ENCODE data around the gene ZBED5. TPM values are rescaled to one million over a fixed set of nuclear protein-coding genes. Genes with fewer than 3 reads are reported as not detected.

ZBED5 gene
- total RNA-seq, 1 donor from 2014 or later = 7.8 TPM

DNA sequence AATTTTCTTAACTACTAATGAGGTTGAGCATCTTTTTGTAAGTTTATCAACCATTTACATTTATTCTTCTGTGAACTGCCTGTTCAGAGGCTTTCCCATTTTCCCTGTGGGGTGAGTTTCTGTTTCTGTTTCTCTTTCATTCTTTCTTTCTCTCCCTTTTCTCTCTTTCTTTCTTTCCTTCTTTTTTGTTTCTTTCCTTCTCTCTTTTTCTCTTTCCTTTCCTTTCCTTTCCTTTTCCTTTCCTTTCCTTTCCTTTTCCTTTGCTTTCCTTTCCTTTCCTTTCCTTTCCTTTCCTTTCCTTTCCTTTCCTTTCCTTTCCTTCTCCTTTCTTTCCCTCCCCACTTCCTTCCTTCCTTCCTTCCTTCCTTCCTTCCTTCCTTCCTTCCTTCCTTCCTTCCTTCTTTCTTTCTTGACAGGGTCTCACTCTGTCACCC lies 8.0 kb upstream of the ZBED5 start:
- intact Hi-C loops (cut with DNase I) = no loop called here
- DNase-seq (ENCODE audit: low spot score in 2 of 2) = no peak
- Histone ChIP-seq H3K27ac (peak overlapping the region; percentile 97 to 99), H3K36me3 (no peaks in the 10 kb centered on the region), H3K4me1 (peaks cover 14 to 33% of the 10 kb centered on the region in 2 donors), H3K4me3 (no peak overlapping the region), H3K9me3 (no peaks in the 10 kb centered on the region), H3K27me3 (no peaks in the 10 kb centered on the region)
- TF ChIP-seq, protein P1, sequence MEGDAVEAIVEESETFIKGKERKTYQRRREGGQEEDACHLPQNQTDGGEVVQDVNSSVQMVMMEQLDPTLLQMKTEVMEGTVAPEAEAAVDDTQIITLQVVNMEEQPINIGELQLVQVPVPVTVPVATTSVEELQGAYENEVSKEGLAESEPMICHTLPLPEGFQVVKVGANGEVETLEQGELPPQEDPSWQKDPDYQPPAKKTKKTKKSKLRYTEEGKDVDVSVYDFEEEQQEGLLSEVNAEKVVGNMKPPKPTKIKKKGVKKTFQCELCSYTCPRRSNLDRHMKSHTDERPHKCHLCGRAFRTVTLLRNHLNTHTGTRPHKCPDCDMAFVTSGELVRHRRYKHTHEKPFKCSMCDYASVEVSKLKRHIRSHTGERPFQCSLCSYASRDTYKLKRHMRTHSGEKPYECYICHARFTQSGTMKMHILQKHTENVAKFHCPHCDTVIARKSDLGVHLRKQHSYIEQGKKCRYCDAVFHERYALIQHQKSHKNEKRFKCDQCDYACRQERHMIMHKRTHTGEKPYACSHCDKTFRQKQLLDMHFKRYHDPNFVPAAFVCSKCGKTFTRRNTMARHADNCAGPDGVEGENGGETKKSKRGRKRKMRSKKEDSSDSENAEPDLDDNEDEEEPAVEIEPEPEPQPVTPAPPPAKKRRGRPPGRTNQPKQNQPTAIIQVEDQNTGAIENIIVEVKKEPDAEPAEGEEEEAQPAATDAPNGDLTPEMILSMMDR (IDR thresholded peaks at IDR 0.05) = no peak

DNA sequence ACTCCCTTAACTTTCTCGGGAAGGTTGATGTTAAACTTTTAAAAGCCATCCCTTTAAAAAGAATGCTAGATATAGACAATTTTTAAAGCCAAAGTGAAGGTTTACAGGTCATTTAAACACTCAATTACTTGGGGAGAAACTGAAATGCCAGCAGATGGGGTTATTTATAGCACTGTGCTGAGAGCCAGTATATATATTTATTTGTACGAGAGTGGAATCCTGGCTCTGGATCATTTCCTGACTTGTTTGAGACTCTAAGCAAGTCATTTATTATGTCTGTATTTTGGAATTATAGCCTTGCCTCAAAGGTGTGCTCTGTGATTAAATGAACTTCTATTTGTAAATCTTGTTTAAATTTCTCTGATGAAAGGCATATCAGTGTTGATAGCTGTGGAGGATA lies 6.8 kb upstream of the ZBED5 start:
- TF ChIP-seq, protein P1 (IDR thresholded peaks at IDR 0.05) = no peak
- no peaks in the 10 kb centered on the region for H3K9me3 ChIP-seq
- H3K4me1 ChIP-seq = peaks cover 14 to 36% of the 10 kb centered on the region in 2 donors
- H3K27me3 ChIP-seq = no peaks in the 10 kb centered on the region
- peak overlapping the region; percentile 97 to 99 for H3K27ac ChIP-seq
- DNase-seq (ENCODE audit: low spot score in 2 of 2) = no peak
- no peak overlapping the region for H3K4me3 ChIP-seq
- no peaks in the 10 kb centered on the region for H3K36me3 ChIP-seq
- intact Hi-C loops (cut with DNase I) = no loop called here

DNA sequence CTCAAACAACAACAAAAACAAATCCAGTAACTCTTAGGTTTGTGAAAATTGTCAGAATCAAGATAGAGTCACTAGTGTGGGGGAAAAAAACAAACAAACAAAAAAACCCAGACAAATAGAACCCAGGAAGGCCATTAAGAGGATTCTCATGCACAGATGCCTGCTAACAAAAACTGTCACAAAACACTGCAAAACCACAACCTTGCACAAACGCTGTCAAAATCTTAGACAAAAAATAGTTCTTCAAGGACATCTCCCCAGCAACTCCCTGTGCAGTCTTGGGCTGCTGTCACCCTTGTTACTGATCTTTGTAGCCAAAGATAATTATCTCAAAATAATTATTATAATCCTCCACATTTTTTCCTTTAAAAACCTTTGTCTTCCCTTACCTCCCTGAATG lies 4.6 kb upstream of the ZBED5 start:
- no peak for DNase-seq (ENCODE audit: low spot score in 2 of 2)
- TF ChIP-seq, protein P1 (IDR thresholded peaks at IDR 0.05) = no peak
- Histone ChIP-seq H3K4me3 (no peak overlapping the region), H3K4me1 (peaks cover 11 to 35% of the 10 kb centered on the region in 2 donors), H3K9me3 (no peaks in the 10 kb centered on the region), H3K27ac (peak overlapping the region; percentile 97 to 99), H3K36me3 (no peaks in the 10 kb centered on the region), H3K27me3 (no peaks in the 10 kb centered on the region)
- intact Hi-C loops (cut with DNase I) = no loop called here

DNA sequence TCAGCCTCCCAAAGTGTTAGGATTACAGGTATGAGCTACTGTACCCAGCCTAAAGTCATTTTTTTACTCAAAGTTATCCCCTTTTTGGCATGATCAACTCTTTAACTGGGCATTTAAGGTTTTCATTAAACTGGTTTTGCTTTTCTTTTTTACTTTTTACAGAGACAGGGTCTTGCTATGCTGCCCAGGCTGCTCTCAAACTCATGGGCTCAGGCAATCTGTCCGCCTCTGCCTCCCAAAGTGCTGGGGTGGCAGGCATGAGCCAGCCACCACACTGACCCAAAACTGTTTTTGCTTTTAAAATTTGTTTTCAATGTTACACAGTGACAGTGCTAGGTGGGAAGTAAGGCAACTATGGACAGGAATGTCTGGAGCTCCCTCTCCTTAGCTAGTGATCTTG lies 3.9 kb upstream of the ZBED5 start:
- H3K9me3 ChIP-seq = no peaks in the 10 kb centered on the region
- TF ChIP-seq, protein P1 (IDR thresholded peaks at IDR 0.05) = no peak
- peaks cover 10 to 31% of the 10 kb centered on the region in 2 donors for H3K4me1 ChIP-seq
- no peak for DNase-seq (ENCODE audit: low spot score in 2 of 2)
- no peaks in the 10 kb centered on the region for H3K36me3 ChIP-seq
- intact Hi-C loops (cut with DNase I) = no loop called here
- H3K27me3 ChIP-seq = no peaks in the 10 kb centered on the region
- peak overlapping the region; percentile 97 to 99 for H3K27ac ChIP-seq
- H3K4me3 ChIP-seq = no peak overlapping the region

DNA sequence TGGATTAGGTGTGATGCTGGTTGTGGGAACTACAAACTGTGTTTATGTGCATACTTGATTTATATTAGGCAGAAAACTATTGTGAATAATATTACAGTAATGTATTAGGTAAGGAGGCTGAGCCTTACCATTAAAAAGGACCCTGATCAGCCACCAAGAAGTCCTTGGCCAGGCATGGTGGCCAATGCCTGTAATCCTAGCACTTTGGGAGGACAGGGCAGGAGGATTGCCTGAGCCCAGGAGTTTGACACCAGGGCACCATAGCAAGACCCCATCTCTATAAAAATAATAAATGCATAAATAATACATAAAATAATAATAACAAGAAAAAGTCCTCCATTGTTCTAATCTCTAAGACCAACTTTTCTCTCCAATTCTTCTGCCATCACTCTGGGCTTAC lies 3.2 kb upstream of the ZBED5 start:
- no peaks in the 10 kb centered on the region for H3K9me3 ChIP-seq
- TF ChIP-seq, protein P1 (IDR thresholded peaks at IDR 0.05) = no peak
- peaks cover 10 to 32% of the 10 kb centered on the region in 2 donors for H3K4me1 ChIP-seq
- H3K4me3 ChIP-seq = no peak overlapping the region
- peak overlapping the region; percentile 97 to 99 for H3K27ac ChIP-seq
- DNase-seq (ENCODE audit: low spot score in 2 of 2) = no peak
- no peaks in the 10 kb centered on the region for H3K36me3 ChIP-seq
- H3K27me3 ChIP-seq = no peaks in the 10 kb centered on the region
- intact Hi-C loops (cut with DNase I) = no loop called here

Data from ascending aorta (tissue), 2 donors.